IMR-90 (cell line): ENCODE data around the gene DYNLT2B. TPM values are rescaled to one million over a fixed set of nuclear protein-coding genes. Genes with fewer than 3 reads are reported as not detected.

ENCODE experiments used
- ATAC-seq: fragments of 200-7000 bp; cut with Tn5 transposase; 2 replicates; pipeline ENCODE4 v1.9.1; 2020; ENCODE audit warnings: low read depth, mild to moderate bottlenecking, moderate library complexity
- Bru-seq: library from RNA; stranded (reverse); fragments of 400-500 nt; gene quantifications from one replicate; lab custom pipeline; 2021; lab: Mats Ljungman, UMichigan
- BruChase-seq, 2 experiments: library from RNA; stranded (reverse); fragments of 400-500 nt; gene quantifications; one replicate each; lab custom pipeline; 2021; lab: Mats Ljungman, UMichigan
- BruUV-seq: library from RNA; stranded (reverse); fragments of 400-500 nt; replicated peaks from 2 replicates; lab custom pipeline; 2021; lab: Mats Ljungman, UMichigan
- CTCF ChIA-PET: fragments of 300-600 bp; formaldehyde crosslinking; extraction: SDS; loops from one replicate; lab custom pipeline; 2021; ENCODE audit warnings: antibody characterized with exemption; lab: Yijun Ruan, JAX
- POLR2A ChIA-PET: fragments of 300-600 bp; sonication (Branson Sonifier 250); formaldehyde crosslinking; loops from one replicate; lab custom pipeline; 2022; ENCODE audit warnings: antibody characterized with exemption; ENCODE audit not compliant: unreplicated experiment; lab: Charles Lee
- DNase-seq: peaks from one replicate; pipeline ENCODE4 v3.0.0; 2013
- H2AFZ ChIP-seq: replicated peaks from 2 replicates; pipeline ENCODE3; 2013; ENCODE audit warnings: low read length, mild to moderate bottlenecking; ENCODE audit not compliant: poor library complexity
- H2AK5ac ChIP-seq: 2 replicates; pipeline ENCODE4 v1.6.1; 2013; ENCODE audit warnings: low read depth, low read length, inconsistent platforms
- H2AK9ac ChIP-seq: replicated peaks from 2 replicates; pipeline ENCODE3; 2013; ENCODE audit warnings: mild to moderate bottlenecking, low read depth, low read length, moderate library complexity; ENCODE audit not compliant: poor library complexity
- H2BK120ac ChIP-seq: 2 replicates; pipeline ENCODE4 v1.6.1; 2013; ENCODE audit warnings: low read depth, low read length, inconsistent platforms
- H2BK15ac ChIP-seq: 3 replicates; pipeline ENCODE4 v1.6.1; 2013; ENCODE audit warnings: low read depth, low read length, inconsistent platforms
- H2BK20ac ChIP-seq: 2 replicates; pipeline ENCODE4 v1.6.1; 2013; ENCODE audit warnings: low read depth, mild to moderate bottlenecking, inconsistent platforms, low read length, moderate library complexity
- H2BK5ac ChIP-seq: 2 replicates; pipeline ENCODE4 v1.6.1; 2013; ENCODE audit warnings: mild to moderate bottlenecking, low read depth, low read length, inconsistent platforms; ENCODE audit not compliant: poor library complexity, severe bottlenecking
- H3K14ac ChIP-seq: replicated peaks from 2 replicates; pipeline ENCODE4 v1.6.1; 2013; ENCODE audit warnings: low read depth, low read length, inconsistent platforms
- H3K18ac ChIP-seq: 2 replicates; pipeline ENCODE4 v1.6.1; 2013; ENCODE audit warnings: low read depth, low read length, control low read depth
- H3K23ac ChIP-seq: 2 replicates; pipeline ENCODE4 v1.6.1; 2013; ENCODE audit warnings: low read depth, low read length, inconsistent platforms
- H3K27ac ChIP-seq: 2 replicates; pipeline ENCODE4 v1.5.1; 2013; ENCODE audit warnings: mild to moderate bottlenecking, control low read depth, low read length; ENCODE audit not compliant: insufficient read depth
- H3K27me3 ChIP-seq: 2 replicates; pipeline ENCODE4 v1.6.1; 2013; ENCODE audit warnings: low read length; ENCODE audit not compliant: control insufficient read depth, insufficient read depth
- H3K36me3 ChIP-seq: 2 replicates; pipeline ENCODE4 v1.6.1; 2013; ENCODE audit warnings: low read length, mixed read lengths; ENCODE audit not compliant: control insufficient read depth, insufficient read depth
- H3K4ac ChIP-seq: 2 replicates; pipeline ENCODE4 v1.6.1; 2013; ENCODE audit warnings: low read depth, low read length, inconsistent platforms
- H3K4me1 ChIP-seq: 2 replicates; pipeline ENCODE4 v1.6.1; 2013; ENCODE audit warnings: low read length, mixed read lengths; ENCODE audit not compliant: control insufficient read depth, insufficient read depth
- H3K4me2 ChIP-seq: 2 replicates; pipeline ENCODE4 v1.6.1; 2013; ENCODE audit warnings: low read depth, mild to moderate bottlenecking, control low read depth, low read length, moderate library complexity
- H3K4me3 ChIP-seq: 2 replicates; pipeline ENCODE4 v1.5.1; 2013; ENCODE audit warnings: low read depth, mild to moderate bottlenecking, control low read depth, low read length, moderate library complexity; ENCODE audit not compliant: insufficient read depth
- H3K56ac ChIP-seq: 2 replicates; pipeline ENCODE4 v1.6.1; 2013; ENCODE audit warnings: low read length, inconsistent platforms; ENCODE audit not compliant: insufficient read depth; ENCODE audit errors: extremely low read depth
- H3K79me1 ChIP-seq, 2 experiments: 2 replicates each; pipeline ENCODE4 v1.6.1; 2013; ENCODE audit warnings: low read length in 2 of 2, inconsistent platforms in 1 of 2, low read depth in 1 of 2
- H3K9ac ChIP-seq: 2 replicates; pipeline ENCODE4 v1.6.1; 2013; ENCODE audit warnings: low read depth, low read length, control low read depth
- H3K9me1 ChIP-seq: 2 replicates; pipeline ENCODE4 v1.6.1; 2013; ENCODE audit warnings: low read length, inconsistent platforms; ENCODE audit not compliant: insufficient read depth
- H3K9me3 ChIP-seq: 2 replicates; pipeline ENCODE4 v1.6.1; 2013; ENCODE audit warnings: low read length; ENCODE audit not compliant: control insufficient read depth, insufficient read depth
- H4K20me1 ChIP-seq: 2 replicates; pipeline ENCODE4 v1.6.1; 2013; ENCODE audit warnings: low read length, inconsistent platforms; ENCODE audit not compliant: insufficient read depth
- H4K5ac ChIP-seq: 2 replicates; pipeline ENCODE4 v1.6.1; 2013; ENCODE audit warnings: mild to moderate bottlenecking, low read depth, low read length, control low read depth
- H4K8ac ChIP-seq, 2 experiments: 2 replicates each; pipeline ENCODE4 v1.6.1; 2013; ENCODE audit warnings: low read depth in 2 of 2, low read length in 2 of 2, control low read depth in 1 of 2, inconsistent platforms in 1 of 2
- H4K91ac ChIP-seq: 2 replicates; pipeline ENCODE4 v1.6.1; 2013; ENCODE audit warnings: low read depth, low read length, inconsistent platforms; ENCODE audit not compliant: insufficient read depth
- BHLHE40 ChIP-seq: fragments of 150-350 bp; IDR thresholded peaks from 2 replicates; pipeline ENCODE4 v1.6.1; 2016; ENCODE audit warnings: mild to moderate bottlenecking, low read depth, low read length
- CHD1 ChIP-seq: IDR thresholded peaks from 2 replicates; pipeline ENCODE4 v1.6.1; 2012; ENCODE audit warnings: low read depth, low read length, improper control_type of control experiment
- FOS ChIP-seq: fragments of 150-350 bp; IDR thresholded peaks from 2 replicates; pipeline ENCODE4 v1.6.1; 2016; ENCODE audit warnings: low read depth, low read length
- MAZ ChIP-seq: IDR thresholded peaks from 2 replicates; pipeline ENCODE4 v1.6.1; 2012; ENCODE audit warnings: low read depth, mild to moderate bottlenecking, low read length, improper control_type of control experiment, moderate library complexity, borderline replicate concordance
- MXI1 ChIP-seq: IDR thresholded peaks from 2 replicates; pipeline ENCODE4 v1.6.1; 2012; ENCODE audit warnings: low read depth, mild to moderate bottlenecking, low read length, moderate library complexity, borderline replicate concordance
- NFE2L2 ChIP-seq: fragments of 150-350 bp; IDR thresholded peaks from 2 replicates; pipeline ENCODE4 v1.6.1; 2016; ENCODE audit warnings: low read depth, mild to moderate bottlenecking, low read length
- POLR2A ChIP-seq: IDR thresholded peaks from 2 replicates; pipeline ENCODE4 v1.6.1; 2012; ENCODE audit warnings: mild to moderate bottlenecking, low read depth, low read length
- WGBS, 2 experiments: methylation state at CpG; one replicate each; pipeline versions ENCODE4 v1.1.5 to v1.1.7; 2013; ENCODE audit warnings: missing lambda C conversion rate in 2 of 2; ENCODE audit not compliant: insufficient read length in 1 of 2; ENCODE audit errors: extremely low coverage in 2 of 2; 5-methylcytosine and 5-hydroxymethylcytosine counted together
- dilution Hi-C: fragments of 300-500 bp; cut with HindIII; formaldehyde crosslinking; loops from one replicate; pipeline ENCODE4 v1.14.3; 2018; ENCODE audit warnings: low sequenced_read_pairs; ENCODE audit not compliant: unreplicated experiment
- in situ Hi-C: fragments of 300-500 bp; cut with MboI; formaldehyde crosslinking; loops from 3 replicates; pipeline ENCODE4 v1.14.3; 2019; ENCODE audit warnings: low sequenced_read_pairs, inconsistent platforms, mixed read lengths
- intact Hi-C: fragments of 100-400 bp; cut with micrococcal nuclease; formaldehyde crosslinking; loops from 2 replicates; pipeline ENCODE4 v1.10.0; 2022
- long read RNA-seq: library from polyadenylated mRNA; unstranded; transcript quantifications from one replicate; pipeline ENCODE4 v2.0.0, GENCODE V29; 2021; ENCODE audit not compliant: unreplicated experiment
- polyA plus RNA-seq, 3 experiments: library from polyadenylated mRNA; depleted of rRNA; stranded (reverse); fragments of >200 nt; gene quantifications; 2 replicates each; pipeline ENCODE4 v1.2.3, GENCODE V29; 2012; ENCODE audit warnings: low replicate concordance in 1 of 3
- total RNA-seq: library from RNA; depleted of rRNA; stranded (reverse); fragments of >200 nt; gene quantifications from 2 replicates; pipeline ENCODE4 v1.2.3, GENCODE V29; 2012; rRNA removed
- TF ChIP-seq, protein P1 (sequence below): fragments of 150-350 bp; IDR thresholded peaks from 2 replicates; pipeline ENCODE4 v1.6.1; 2016; ENCODE audit warnings: low read depth, mild to moderate bottlenecking, low read length, moderate library complexity, borderline replicate concordance

DYNLT2B gene
- total RNA-seq (2.2 and 4.2 TPM in 2 replicates), polyA plus RNA-seq (2012; rRNA removed) (6.0 and 8.3 TPM in 2 replicates), Bru-seq, nascent RNA (percentile 49 among the genes with signal in this experiment), BruChase-seq, experiment 1, labeled RNA remaining after a 6-hour chase (percentile 62 among the genes with signal in this experiment), BruChase-seq, experiment 2, labeled RNA remaining after a 2-hour chase (percentile 65 among the genes with signal in this experiment)
- 5.4 and 5.6 TPM in 2 replicates for polyA plus RNA-seq (2012; cell fraction: cytosol; rRNA removed)
- 2.3 and 3.5 TPM in 2 replicates for polyA plus RNA-seq (2012; cell fraction: nucleus; rRNA removed; ENCODE audit: low replicate concordance)
- long read RNA-seq, transcript TCTEX1D2-201 (5 exons, 673 nt) = major isoform, 6 of 7 reads
- long read RNA-seq, partial matches to known transcripts = 0 of 7 reads
- long read RNA-seq, other reads (novel, unspliced or antisense) = 1 of 7 reads

- intact Hi-C loops = loop anchor here (1.0 kb wide), 1 partner anchor 113 kb away; no protein-coding TSS in a partner anchor
- dilution Hi-C loops = no loop called here
- in situ Hi-C loops = no loop called here
- H3K4ac ChIP-seq = peak within 1 kb of the TSS; percentile 89
- peak within 1 kb of the TSS; percentile 20 for H2BK5ac ChIP-seq
- peaks cover 9% of the 10 kb centered on the region; the same call in 1 of the 2 replicates for H3K9me1 ChIP-seq
- H2BK20ac ChIP-seq = no peak within 1 kb of the TSS
- ATAC-seq (peak; percentile 95), DNase-seq (peak; percentile 84)
- peak within 1 kb of the TSS; percentile 76; the same call in 1 of the 2 replicates for H2BK120ac ChIP-seq
- H3K27ac ChIP-seq = peak within 1 kb of the TSS; percentile 76
- no peaks in the 10 kb centered on the region for H3K36me3 ChIP-seq
- H2BK15ac ChIP-seq = peak within 1 kb of the TSS; percentile 72; the same call in 1 of the 3 replicates
- peak within 1 kb of the TSS; percentile 66 for H3K4me3 ChIP-seq
- peak within 1 kb of the TSS; percentile 91 for H2AK9ac ChIP-seq
- peak within 1 kb of the TSS; percentile 49 to 94; a peak in 3 of 4 replicates for H4K8ac ChIP-seq
- peak within 1 kb of the TSS; percentile 90 for H3K23ac ChIP-seq
- H4K5ac ChIP-seq = peak within 1 kb of the TSS; percentile 90
- H2AK5ac ChIP-seq = peak within 1 kb of the TSS; percentile 85
- peaks cover 9 to 24% of the 10 kb centered on the region in 2 experiments for H3K79me1 ChIP-seq
- 0% methylated on average over 35 of the region's 92 CpGs; no CpG with 5 or more reads in 1 of the 2 experiments for WGBS, 2 experiments
- CTCF ChIA-PET = interaction anchor here (0.6 to 1.0 kb wide), 2 partner anchors 64 to 243 kb away, joined by 3 to 6 read pairs; no protein-coding TSS in a partner anchor
- H3K4me2 ChIP-seq = peak within 1 kb of the TSS; percentile 92
- no peaks in the 10 kb centered on the region for H3K27me3 ChIP-seq
- H4K91ac ChIP-seq = peak within 1 kb of the TSS; percentile 85
- TF ChIP-seq CHD1 (no peak), MAZ (peak; percentile 47; the same call in 1 of the 2 replicates), POLR2A (no peak; the same call in 1 of the 2 replicates), FOS (no peak), MXI1 (peak; percentile 82; the same call in 1 of the 2 replicates), NFE2L2 (no peak), BHLHE40 (no peak)
- TF ChIP-seq, protein P1, sequence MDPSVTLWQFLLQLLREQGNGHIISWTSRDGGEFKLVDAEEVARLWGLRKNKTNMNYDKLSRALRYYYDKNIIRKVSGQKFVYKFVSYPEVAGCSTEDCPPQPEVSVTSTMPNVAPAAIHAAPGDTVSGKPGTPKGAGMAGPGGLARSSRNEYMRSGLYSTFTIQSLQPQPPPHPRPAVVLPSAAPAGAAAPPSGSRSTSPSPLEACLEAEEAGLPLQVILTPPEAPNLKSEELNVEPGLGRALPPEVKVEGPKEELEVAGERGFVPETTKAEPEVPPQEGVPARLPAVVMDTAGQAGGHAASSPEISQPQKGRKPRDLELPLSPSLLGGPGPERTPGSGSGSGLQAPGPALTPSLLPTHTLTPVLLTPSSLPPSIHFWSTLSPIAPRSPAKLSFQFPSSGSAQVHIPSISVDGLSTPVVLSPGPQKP = no peak
- H3K9ac ChIP-seq = peak within 1 kb of the TSS; percentile 85
- H4K20me1 ChIP-seq = no peaks in the 10 kb centered on the region; the same call in none of the 2 replicates
- peak within 1 kb of the TSS; percentile 65 for H3K18ac ChIP-seq
- no TSS peak for BruUV-seq
- H3K4me1 ChIP-seq = no peaks in the 10 kb centered on the region
- H3K9me3 ChIP-seq = no peaks in the 10 kb centered on the region
- H3K14ac ChIP-seq = peak within 1 kb of the TSS; percentile 93
- POLR2A ChIA-PET = interaction anchor here (0.6 kb wide), 1 partner anchor 16 kb away, joined by 7 read pairs; no protein-coding TSS in a partner anchor
- H3K56ac ChIP-seq = peak within 1 kb of the TSS; percentile 88
- peak within 1 kb of the TSS; percentile 99 for H2AFZ ChIP-seq
Observed at GRCh38 chr3:196317687-196318467, at the start of gene DYNLT2B. TSS of gene DYNLT2B (minus strand) at chr3:196318240. CDS start at chr3:196318152, 88 bp downstream.
